HG03469 (cell line): ENCODE measurements around the gene EN2.
A peak's percentile ranks its signal among the peaks of the same experiment; 100 is the strongest.

Experiments used
- ATAC-seq: cut with Tn5 transposase; IDR thresholded peaks from one replicate; pipeline ENCODE4 v1.9.1; 2021; ENCODE audit warnings: mild to moderate bottlenecking, moderate library complexity, moderate number of reproducible peaks; ENCODE audit not compliant: unreplicated experiment

EN2 gene

DNA sequence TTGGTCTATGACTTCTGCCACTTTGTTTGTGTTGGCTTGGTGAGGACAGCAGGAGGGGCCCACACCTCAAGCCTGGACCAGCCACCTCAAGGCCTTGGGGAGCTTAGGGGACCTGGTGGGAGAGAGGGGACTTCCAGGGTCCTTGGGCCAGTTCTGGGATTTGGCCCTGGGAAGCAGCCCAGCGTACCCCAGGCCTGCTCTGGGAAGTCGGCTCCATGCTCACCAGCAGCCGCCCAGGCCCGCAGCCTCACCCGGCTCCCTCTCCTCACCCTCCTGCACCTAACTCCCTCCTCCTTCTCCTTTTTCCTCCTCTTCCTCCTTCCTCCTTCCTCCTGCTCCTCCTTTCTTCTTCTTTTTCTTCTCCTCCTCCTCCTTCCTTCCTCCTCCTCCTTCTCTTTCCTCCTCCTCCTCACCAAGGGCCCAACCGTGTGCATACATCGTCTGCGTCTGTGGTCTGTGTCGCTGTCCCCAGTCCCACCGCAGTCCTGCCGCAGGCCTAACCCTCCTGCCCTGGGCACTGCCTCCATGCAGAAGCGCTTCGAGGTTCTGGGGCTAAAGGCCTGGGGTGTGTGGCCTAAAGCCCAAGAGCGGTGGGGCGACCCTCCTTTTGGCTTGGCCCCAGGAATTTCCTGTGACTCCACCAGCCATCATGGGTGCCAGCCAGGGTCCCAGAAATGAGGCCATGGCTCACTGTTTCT, 5.3 kb downstream of the EN2 start:
- no peak for ATAC-seq

DNA sequence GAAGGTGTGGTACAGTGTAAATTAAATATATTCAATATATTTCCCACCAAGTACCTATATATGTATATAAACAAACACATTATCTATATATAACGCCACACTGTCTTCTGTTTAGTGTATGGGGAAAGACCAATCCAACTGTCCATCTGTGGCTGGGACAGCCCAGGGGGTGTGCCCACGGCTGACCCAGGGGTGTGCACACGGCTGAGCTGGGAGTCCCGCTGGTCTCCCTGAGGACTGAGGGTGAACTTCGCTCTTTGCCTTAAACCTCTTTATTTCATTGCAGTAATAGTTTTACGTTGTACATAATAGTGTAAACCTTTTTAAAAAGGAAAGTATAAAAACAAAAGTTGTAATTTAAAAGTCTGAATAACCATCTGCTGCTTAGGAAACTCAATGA, 6.3 kb downstream of the EN2 start:
- ATAC-seq = no peak

DNA sequence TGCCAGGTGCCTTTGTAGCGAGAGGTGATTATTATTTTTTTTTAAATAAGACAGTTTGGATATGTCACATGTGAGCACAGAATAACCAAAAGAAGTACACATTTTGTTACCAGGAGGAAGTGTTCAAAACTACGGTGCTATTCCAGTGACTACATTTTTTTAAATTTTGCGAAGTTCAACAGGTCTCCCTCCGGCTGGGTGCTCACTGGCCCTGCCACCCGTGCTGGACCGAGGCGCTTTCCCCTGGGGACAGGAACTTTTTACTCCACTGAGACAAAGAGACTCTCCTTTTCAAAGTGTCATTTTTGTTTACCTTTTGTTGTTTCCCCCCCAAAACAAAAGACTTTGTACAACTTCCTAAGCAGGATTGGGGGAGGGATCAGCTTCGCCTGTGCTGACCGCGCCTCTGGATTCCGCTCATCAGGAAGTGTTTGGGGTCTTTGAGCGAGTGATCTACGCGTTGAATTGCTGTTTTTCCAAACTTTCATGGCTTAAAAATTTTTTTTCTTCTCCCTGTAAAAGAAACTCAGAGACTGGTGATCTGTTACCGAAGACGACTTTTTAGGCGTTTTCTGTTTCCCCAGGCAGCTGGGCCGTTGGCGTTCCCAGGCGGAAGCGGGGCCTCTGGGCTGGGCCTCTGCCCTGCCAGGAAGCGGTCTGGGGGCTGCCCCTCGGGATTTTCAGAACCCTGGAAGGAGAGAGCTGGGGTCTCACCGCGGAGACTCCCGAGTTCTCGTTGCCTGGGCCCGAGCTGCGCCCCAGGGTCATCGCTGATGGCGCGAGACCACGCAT, 7.2 kb downstream of the EN2 start:
- no peak for ATAC-seq

DNA sequence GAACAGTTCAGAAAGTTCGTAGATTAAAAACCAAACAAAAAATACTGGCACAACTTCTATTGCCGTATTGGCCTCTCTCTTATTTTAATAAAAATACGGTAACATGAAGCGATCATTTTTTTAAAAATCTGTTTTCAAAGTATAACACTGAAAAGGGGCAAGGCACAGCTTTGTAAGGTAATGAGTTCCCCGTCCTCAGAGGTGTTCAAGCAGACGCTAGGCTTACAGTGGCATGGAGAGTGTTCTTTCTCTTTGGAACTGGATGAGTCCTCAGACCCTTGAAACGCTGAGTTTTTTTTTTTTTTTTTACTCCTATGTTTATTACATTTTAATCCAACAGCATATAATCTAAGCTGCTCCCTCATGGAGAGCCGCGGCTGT, 7.8 kb downstream of the EN2 start:
- no peak for ATAC-seq

DNA sequence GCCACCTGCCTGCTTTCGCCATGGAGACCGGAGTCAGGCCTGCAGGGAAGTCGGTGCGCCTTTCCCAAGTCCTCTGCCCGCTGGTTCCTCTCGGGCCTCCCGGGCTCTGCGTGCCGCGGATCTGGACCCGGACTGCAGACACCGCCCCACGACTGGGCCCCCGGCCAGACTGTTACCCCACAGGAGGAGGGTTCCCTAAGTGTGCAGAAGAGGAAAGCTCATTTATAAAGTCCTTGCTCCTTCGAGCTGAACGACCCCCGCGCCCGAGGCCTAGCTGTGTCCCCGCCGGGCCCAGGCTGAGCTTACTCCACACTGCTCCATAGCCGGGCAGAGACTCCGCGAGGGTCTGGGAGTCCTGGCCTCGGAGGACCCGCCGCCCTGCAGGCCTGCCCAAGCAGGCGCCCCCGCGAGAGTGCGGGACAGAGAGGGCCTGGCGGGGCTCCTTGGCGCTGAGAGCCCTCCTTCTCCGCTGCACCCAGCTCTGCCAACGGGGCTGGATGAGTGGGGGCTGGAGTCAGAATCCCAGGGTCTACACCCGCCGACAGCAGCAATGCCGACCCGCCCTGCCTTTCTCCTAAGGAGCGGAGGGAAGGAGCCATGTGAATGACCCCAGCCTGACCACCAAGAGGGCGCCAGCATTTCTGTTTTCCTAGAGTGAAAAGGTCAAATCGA, 8.3 kb downstream of the EN2 start:
- no peak for ATAC-seq

DNA sequence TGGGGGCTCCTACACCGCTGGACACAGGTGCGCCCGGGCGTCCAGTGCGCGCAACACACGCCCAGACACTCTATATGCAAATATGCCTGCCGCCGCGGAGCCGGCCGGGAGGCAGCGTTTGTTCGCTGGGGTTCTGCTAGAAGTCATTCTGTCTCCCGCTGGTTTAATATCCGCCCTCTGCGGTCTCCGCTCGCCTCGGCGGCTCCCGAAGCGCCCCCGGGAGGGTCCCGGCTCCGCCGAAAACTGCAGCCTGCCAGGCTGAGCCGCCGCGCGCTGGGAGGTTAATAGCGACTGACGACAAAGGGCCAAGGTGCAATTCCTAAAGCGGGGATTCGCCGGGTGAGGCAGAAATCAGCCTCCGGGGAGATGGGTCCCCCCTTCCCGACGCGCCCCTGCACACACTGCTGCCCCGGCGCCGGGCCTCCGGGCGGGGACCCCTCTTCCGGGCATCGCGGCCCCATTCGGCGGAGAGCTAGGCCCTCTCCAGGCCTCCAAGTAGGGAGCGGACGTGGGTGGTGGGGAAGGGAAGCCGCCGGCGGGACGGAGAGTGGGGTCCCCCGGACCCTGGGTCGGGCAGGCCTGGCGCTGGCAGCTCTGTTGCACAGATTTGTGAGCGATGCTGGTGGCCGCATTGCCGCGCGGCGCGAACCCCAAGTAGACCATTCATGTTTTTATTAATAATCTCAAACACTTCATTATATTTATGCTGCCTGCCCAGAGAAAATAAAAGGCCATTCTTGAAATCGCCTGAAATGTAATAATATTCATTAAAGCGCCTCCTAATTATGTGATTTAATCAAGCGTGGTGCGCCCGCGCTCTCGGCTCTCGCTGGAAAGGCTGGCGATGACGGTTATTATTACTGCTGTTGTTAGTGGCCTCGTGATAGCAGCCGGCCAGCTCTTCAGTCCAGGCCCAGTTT, 9.1 kb downstream of the EN2 start:
- no peak for ATAC-seq

DNA sequence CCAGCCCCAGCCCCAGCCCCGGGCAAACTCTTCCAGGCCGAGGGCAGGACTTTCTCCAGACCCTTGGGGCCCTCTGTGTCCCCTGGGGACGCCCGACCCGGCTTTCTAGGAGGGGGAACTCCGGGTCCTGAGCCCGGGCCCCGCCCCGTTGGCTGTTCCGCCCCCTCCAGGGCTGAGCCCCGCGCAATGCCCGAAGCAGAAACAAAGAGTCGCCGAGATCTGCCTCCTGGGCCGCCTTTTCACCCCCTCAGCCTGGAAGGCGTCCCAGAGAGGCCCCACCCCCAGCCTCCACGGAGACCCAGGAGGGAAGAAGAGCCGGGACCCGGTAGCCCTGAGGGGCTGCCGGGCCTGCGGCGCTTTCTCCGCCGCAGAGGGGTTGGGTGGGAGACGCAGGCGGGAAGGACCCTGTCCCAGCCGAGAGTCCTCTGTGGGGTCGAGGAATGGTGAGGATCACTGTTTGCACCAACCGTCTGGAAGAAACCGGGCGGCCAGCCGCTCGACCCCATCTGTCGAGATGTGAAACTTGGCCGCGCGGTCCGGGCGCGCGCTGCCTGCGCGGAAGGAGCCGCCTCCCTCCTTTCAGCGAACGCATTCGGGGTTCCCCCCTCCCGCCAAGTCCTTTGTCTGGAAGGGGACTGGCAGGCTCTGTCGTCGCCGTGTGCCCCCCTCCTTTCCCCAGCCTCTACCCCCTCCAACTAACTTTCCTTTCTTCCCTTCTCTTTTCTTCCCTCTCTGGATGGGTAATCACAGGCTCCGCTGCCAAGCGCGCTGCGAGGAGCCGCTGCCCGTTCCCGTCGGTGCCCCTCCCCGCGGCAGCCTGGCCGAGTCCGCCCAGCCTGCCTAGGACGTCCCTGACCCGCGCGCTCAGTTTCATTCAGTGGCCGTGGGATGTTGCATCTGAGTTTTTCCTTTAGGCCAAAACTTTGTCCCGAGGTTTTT, 10.2 kb downstream of the EN2 start:
- no peak for ATAC-seq

DNA sequence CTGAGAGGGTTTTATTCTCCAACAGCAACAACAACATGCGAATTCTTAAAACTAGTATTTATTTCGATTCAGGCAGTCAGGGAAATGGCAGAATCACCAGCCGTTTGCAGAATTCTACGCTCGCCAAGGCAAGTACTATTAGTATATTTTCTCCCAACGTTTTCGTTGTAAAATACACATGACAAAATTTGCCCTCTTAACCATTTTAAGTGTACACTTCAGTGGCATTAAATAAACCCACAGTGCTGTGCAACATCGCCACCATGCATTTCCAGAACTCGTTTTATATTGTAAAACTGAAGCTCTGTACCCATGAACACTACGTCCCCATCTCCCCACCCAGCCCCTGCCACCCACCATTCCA, 10.8 kb downstream of the EN2 start:
- ATAC-seq = no peak

DNA sequence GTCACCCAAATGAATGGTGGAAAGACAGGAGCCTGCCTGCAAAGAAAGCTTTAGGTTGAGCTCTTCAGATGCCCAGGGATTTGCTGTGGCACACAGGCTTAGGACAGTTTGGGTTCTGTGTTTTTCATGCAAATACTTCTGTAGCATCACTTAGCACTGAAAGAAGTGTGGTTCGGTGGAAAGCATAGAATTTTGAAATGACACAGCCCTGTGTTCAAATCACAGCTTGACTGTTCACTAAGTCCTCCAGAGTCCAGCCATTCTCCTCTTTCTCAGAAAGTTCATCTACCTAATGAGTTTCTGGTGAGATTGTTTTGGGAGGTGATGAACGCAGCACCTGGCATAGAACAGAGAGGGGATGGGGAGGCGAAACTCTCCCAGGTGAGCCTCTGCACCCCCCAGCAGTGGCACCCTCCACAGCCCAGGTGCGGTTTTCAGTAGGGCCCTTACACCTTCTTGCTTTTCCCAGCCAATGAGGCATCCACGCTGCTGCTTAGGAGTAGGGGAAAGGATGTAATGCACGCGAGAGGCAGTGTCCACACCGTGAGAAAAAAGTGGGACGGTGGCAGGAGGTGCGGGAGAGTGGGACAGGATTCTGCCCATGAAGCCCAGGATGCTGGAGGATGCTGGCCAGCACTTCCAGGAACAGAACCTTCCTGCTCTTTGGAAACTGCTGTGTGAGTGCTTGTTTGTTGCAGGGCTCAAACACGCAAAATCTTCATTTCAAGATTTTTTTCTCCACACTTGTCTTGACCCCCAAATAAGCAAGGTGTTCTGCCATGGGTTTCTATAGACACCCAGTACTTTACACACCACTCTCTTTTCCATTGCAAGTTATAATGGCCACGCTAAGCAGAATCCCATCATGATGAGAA, 11.6 kb downstream of the EN2 start:
- ATAC-seq = no peak

DNA sequence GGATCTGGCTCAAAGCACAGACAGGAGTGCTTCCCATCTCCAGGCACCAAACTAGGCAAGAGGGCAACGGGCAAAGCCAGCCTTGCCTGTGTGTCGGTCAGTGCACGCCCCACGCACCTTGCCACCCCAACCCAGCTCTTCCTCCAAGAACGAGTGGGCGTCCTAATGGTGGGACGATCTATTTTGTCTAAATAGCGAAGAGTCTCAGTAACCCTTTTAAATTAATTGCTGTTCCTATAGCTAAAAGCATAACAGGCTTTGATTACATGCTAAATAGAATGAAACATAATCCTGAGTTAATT, 12.2 kb downstream of the EN2 start:
- no peak for ATAC-seq

DNA sequence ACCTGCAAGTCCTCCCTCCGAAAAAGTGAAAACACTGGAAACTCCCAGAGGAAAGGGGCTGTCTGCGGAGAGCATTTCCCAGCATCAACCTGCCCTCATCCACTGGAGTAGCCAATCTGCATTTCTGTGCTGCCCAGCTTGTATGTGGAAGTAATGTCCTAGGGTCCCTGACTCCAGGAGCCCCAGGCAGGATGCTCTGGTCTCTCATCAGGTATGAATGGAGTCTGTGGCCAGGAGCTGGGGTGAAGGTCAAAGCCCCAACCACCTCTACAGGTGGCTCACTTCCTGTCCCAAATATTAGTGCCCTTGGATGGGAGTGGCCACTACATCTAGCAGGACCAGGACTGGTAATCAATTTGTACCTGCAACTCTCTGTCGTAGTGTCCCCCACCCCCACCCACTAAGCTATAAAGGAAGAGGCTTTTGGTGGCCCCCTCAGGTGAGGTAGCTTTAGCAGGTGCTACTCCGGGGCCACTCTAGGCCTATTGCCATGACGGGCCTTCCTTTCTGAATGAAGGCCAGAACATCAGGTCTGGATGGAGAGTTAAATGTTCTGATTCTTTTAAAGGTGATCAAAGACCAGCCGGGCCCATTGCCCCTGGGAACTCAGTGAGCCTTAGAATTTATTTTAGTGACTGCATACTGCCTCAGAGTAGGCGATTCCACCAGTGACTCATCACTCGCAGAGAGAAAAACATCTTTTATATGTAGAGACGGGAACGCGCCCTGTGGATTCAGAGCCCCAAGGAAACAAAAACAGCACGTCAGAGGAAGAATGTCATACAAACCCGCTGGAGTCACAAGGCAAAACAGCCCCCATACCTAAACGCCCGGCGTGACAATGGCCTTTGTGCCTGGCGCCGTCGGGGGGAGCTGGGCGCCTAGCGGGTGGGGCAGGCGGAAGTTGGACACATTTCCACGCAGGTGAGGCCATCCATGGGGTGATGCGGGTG, 13.0 kb downstream of the EN2 start:
- ATAC-seq = no peak

DNA sequence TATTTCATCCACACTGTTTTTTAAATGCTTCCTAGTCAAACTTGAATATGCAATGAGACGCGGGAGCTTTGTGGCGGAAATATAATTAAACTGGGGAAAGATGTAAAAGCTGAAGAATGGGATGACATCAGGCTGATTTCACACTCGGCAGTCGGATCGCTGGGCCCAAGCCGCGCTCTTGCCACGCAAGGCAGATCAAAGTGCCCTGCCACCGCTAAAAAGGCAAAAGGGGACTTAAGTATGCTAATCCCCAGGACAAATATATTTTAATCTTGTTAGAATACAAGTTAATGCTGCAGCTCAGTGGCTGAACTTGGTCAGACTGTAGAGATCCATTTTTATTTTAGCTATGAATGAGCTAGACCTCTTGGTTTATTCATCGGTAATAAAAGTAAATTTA, 13.8 kb downstream of the EN2 start:
- ATAC-seq = no peak

DNA sequence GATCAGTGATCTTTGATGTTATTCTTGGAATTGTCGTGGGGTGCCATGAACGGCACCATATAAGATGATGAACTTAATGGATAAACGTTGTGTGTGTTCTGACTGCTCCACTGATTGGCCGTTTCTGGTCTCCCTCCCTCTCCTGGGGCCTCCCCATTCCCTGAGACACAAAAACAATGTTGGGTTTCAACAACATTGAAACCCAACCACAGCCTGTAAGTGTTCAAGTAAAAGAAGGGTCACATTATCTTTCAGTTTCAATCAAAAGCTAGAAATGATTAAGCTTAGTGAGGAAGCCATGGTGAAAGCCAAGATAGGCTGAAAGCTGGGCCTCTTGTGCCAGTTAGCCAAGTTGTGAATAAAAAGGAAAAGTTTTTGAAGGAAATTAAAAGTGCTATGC, 19.5 kb downstream of the EN2 start:
- peak; percentile 95 for ATAC-seq

DNA sequence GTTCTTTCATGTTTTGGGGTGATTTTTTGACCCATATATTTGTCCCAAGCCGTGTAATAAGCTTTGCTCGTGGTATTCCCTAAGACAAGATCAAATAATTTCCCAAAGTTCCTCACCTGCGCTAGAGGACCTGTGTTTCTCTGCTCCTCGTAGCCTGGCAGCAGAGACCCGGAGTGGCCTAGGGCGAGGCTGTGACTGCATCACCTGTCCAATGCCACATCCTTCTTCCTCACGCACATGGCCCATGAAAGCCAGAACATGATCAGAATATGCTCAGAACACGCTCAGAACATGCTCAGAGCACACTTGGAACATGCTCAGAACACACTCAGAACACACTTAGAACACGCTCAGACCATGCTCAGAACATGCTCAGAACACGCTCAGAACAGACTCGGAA, 23.8 kb downstream of the EN2 start:
- ATAC-seq = no peak

DNA sequence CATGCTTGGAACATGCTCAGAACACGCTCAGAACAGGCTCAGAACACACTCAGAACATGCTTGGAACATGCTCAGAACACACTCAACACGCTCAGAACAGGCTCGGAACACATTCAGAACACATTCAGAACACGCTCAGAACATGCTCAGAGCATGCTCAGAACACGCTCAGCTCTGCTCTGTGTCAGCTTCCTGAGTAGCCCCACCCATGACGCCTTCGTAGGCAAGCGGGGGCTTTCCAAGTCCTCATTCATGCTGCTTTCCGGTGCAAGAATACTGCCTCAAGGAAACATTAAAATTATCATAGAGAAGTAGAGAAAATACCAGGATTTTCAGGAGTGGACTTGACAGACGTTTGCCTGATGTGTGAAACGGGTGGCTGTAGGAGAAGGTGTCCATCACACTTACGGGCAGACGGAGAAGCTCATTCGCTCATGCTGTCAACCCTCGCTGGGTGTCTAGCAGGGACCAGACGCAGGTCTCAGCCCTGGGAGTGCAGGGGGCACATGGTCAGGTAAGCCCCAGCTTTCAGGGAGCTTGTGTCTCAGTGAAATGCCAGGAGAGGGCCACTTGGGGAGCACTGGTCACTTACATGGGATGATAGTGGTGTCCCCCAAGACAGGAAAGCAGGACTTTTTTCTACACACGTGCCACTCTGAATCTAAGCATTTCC, 24.7 kb downstream of the EN2 start:
- no peak for ATAC-seq

DNA sequence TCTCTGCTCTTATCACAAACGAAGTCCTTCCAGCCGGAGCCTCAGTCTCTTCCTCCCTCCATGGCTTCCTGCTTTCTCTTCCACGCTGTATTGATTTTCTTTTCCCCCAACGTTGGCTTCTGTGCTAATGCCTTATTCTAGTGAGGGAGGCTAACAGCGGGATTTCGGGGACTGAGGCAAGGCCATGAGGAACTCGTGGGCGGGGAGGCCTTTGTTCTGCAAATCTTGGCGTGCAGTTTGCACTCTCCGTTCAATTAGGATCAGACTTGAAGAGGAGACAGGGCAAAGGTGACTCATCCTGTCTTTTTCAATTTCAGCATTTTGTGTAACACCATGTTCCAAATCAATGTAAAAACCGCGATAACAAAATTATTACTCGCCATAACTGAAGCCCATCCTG, 25.3 kb downstream of the EN2 start:
- ATAC-seq = no peak

DNA sequence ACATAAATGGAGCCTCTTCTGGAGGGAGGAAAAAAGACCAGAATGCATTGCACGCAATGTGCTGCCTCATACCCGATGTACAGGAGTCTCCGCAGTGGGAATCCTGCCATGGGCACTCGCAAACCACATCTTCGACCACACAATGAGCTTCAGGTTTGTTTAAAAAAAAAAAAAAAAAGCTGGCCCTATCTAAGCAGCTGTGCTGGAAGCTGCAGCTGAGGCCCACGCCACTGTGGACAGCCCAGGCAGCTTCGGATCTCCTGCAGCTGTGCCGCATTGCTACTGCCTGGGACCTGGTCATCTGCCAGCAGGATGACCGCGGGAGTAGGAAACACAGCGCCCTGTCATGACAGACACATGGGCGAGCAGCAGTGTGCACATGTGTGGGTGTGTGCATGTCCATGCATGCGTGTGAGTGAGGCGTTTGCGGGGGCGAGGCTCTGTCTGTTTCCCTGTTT, 26.0 kb downstream of the EN2 start:
- ATAC-seq = no peak
